GM18526 (cell line): ENCODE results near the gene KBTBD12.

Experiments
- POLR2A ChIP-seq: IDR thresholded peaks from 3 replicates; pipeline ENCODE4 v1.6.1; 2011; ENCODE audit not compliant: insufficient read length; ENCODE audit errors: extremely low read depth

KBTBD12 gene

DNA sequence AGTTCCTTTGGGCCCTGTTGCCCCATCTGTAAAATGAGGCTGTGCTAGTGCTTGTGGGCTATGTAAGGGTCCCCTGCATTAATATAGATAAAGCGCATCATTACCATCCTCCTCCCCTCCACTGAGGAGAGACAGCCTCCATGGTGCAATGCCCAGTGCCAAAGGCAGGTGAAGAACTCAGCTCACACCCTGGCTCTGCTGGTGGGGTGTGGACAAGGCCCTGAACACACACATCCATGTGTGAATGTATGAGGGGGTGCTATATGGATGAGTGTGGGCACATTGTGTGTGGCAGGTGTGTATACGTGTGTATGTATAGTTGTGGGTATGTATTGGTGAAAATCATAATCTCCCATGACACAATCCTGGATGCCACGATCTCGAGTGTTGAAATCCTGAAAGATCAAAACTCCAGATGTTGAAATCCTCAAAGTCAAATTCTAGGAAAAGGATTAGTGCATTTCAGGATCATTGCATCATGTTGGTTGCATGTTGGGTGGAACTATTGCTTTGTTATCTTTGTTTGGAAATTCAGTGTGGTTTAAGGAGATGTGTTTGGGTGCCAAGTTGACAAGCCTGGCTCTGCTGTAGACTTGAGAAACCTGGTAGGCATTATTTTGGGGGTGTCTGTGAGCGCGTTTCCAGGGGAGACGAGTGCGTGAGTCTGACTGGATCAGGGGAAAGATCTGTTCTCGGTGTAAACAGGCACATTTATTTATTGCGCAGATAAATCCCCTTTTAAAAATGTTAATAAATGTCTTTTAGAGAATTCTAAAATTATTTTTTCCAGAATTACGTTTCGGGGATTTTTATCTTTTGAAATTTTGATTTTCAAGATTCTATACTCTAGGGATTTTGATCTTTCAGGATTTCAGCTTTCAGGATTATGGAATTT, 95.2 kb downstream of the KBTBD12 start:
- TF ChIP-seq POLR2A, result no peak

DNA sequence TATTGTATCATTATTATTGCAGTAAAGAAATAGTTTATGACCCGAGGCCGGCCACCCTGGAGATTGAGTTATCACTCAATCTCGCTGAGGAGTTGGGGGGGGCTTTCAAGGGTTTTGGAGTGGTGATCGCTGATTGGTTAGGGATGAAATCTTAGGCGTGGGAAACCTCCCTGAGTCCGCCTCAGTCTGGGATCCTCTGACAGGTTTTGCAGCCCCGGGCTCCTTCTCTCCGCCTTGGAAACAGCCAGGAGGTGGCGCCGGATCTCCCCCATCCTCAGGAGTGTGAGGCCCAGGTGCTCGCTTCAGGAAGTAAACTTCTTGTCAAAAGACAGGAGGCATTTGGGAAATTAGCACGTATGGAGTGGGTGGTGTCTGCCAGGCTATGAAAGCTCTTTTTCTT, 96.1 kb downstream of the KBTBD12 start:
- TF ChIP-seq POLR2A, result no peak

DNA sequence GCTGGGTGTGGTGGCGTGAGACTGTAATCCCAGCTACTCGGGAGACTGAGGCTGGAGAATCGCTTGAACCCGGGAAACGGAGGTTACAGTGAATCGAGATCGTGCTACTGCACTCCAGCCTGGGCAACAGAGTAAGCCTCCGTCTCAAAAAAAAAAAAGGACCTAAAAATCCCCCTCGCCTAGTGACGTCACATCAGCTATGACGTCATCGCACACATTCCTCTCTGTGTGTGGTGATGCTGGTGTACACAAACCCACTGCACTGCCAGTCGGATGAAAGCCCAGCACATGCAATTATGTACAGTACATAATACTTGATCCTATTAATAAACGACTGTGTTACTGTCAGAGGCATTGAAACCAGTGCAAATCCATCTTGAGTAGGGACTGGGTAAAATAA, 97.0 kb downstream of the KBTBD12 start:
- no peak for TF ChIP-seq POLR2A

- TF ChIP-seq POLR2A, result no peak
Measured at GRCh38 chr3:128014548-128014947, 99.5 kb downstream of the KBTBD12 start.

DNA sequence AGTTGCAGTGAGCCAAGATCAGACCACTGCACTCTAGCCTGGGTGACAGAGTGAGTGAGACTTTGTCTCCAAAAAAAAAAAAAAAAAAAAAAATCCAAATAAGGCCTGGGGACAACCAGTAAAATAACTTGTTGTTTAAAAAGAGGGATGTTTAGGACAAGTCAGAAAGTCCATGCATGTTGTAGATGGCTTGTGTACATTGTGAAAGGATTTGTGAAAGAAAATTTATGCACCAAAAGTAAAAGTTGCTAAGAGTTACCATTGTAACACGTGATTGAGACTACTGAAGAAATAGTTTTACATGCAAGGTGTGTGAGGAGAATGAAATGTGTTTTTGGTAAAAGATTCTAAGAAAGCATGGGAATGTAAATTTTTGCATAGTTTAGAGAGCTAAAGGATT, 101.5 kb downstream of the KBTBD12 start:
- TF ChIP-seq POLR2A, result no peak

- TF ChIP-seq POLR2A, result no peak
Measured at GRCh38 chr3:128021768-128022372, 106.8 kb downstream of the KBTBD12 start.

GRCh38 chr3:128033102-128033501, 118.1 kb downstream of the KBTBD12 start:
- no peak for TF ChIP-seq POLR2A

DNA sequence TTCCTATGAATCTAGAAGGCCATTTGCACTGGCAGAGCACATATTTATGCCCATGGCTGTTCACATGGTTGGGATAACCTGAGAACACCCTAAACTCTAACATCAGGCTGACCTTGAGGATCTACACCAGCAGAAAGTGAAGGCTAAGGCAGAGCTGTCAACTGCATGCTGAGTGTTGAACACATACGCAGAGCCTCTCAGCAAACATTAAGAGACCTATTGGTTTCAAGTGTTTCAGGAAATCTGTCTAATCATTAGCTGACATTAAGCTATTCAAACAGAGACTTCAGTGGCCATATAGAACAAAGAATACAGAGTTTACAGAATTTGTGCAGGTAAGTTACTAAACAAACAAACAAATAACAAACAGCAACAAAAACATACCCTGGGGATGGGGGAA, 121.1 kb downstream of the KBTBD12 start:
- no peak for TF ChIP-seq POLR2A
